ENCODE measurements around the gene GPANK1.

DNA sequence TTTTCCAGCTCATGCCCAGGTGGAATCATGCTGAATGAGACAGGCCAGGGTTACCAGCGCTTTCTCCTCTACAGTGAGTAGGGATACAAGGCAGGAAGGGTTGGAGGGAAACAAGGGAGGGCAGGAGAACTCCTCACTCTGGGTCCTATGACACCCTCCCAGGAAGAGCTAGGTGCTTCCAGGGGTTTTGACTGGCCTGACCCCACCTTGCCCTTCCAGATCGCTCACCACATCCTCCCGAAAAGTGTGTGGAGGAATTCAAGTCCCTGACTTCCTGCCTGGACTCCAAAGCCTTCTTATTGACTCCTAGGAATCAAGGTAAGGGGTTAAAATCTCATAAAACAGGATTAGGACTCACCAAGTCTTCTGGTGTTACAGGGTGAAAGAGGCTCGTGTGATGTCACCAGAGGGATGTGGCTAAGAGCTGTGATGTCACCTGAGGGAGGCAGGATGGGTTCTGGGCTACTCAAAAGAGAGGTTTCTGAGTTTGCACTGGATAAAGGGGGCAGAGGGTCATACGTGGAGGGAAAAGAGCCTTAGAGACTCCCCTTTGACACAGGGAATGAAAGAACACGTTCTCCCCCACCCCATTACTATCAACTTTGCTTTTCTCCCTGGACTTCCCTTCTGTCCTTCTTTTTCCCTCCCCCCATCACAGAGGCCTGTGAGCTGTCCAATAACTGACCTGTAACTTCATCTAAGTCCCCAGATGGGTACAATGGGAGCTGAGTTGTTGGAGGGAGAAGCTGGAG lies 7.2 kb downstream of the GPANK1 start:
- TF ChIP-seq, protein P1, sequence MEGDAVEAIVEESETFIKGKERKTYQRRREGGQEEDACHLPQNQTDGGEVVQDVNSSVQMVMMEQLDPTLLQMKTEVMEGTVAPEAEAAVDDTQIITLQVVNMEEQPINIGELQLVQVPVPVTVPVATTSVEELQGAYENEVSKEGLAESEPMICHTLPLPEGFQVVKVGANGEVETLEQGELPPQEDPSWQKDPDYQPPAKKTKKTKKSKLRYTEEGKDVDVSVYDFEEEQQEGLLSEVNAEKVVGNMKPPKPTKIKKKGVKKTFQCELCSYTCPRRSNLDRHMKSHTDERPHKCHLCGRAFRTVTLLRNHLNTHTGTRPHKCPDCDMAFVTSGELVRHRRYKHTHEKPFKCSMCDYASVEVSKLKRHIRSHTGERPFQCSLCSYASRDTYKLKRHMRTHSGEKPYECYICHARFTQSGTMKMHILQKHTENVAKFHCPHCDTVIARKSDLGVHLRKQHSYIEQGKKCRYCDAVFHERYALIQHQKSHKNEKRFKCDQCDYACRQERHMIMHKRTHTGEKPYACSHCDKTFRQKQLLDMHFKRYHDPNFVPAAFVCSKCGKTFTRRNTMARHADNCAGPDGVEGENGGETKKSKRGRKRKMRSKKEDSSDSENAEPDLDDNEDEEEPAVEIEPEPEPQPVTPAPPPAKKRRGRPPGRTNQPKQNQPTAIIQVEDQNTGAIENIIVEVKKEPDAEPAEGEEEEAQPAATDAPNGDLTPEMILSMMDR (conservative IDR thresholded peaks at IDR 0.05; ENCODE audit: low read depth, low read length) = no peak
- TF ChIP-seq CEBPB (IDR thresholded peaks at IDR 0.05; ENCODE audit: low read depth, low read length) = no peak
- TF ChIP-seq, protein P2, sequence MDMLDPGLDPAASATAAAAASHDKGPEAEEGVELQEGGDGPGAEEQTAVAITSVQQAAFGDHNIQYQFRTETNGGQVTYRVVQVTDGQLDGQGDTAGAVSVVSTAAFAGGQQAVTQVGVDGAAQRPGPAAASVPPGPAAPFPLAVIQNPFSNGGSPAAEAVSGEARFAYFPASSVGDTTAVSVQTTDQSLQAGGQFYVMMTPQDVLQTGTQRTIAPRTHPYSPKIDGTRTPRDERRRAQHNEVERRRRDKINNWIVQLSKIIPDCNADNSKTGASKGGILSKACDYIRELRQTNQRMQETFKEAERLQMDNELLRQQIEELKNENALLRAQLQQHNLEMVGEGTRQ (IDR thresholded peaks at IDR 0.05; ENCODE audit: low read depth, low read length) = no peak
- no peak for TF ChIP-seq RAD21 (IDR thresholded peaks at IDR 0.05; ENCODE audit: low read length)
- TF ChIP-seq BHLHE40 (IDR thresholded peaks at IDR 0.05; ENCODE audit: low read depth, low read length) = no peak

All from IMR-90 (cell line).